A549 (cell line): ENCODE measurements around the gene EDIL3. TPM values are rescaled to one million over a fixed set of nuclear protein-coding genes. Genes with fewer than 3 reads are reported as not detected.

ENCODE experiments used
- ATAC-seq, 2 experiments: fragments of 200-7000 bp in 1 of 2; fragments of >200 bp in 1 of 2; cut with Nextera tagmentation in 1 of 2; cut with Tn5 transposase in 1 of 2; 3 replicates each; pipeline versions ENCODE4 v1.8.0 to v1.9.1; 2018 to 2020; ENCODE audit warnings: mild to moderate bottlenecking in 1 of 2, moderate library complexity in 1 of 2
- CTCF ChIA-PET: fragments of 300-600 bp; sonication (Branson Sonifier 250); formaldehyde crosslinking; extraction: SDS; loops from one replicate; lab custom pipeline; 2021; ENCODE audit warnings: antibody characterized with exemption, inconsistent platforms; lab: Yijun Ruan, JAX
- POLR2A ChIA-PET: fragments of 350-600 bp; formaldehyde crosslinking; extraction: SDS; loops from one replicate; lab custom pipeline; 2021; ENCODE audit warnings: antibody characterized with exemption, inconsistent platforms; lab: Yijun Ruan, JAX
- DNase-seq, 2 experiments: peaks; one replicate each; pipeline versions ENCODE4 v3.0.0 to v3.0.0-alpha.2; 2011 to 2016; ENCODE audit warnings: low read depth in 1 of 2, low spot score in 1 of 2
- FAIRE-seq: peaks from 2 replicates; lab custom pipeline; 2011; peaks lifted over from hg19 to GRCh38; lab: Jason Lieb, UNC
- H3K27ac ChIP-seq, 2 experiments: fragments of >200 bp; sonication (Bioruptor Twin); formaldehyde crosslinking; 3 replicates each; pipeline ENCODE4 v1.5.1; 2016 to 2017
- H3K4me1 ChIP-seq: fragments of >200 bp; sonication (Bioruptor Twin); formaldehyde crosslinking; 3 replicates; pipeline ENCODE4 v1.6.1; 2016
- H3K4me2 ChIP-seq: fragments of >200 bp; sonication (Bioruptor Twin); formaldehyde crosslinking; 3 replicates; pipeline ENCODE4 v1.6.1; 2016
- H3K4me3 ChIP-seq: fragments of >200 bp; sonication (Bioruptor Twin); formaldehyde crosslinking; 3 replicates; pipeline ENCODE4 v1.5.1; 2016
- H3K9me3 ChIP-seq: fragments of >200 bp; sonication (Bioruptor Twin); formaldehyde crosslinking; 3 replicates; pipeline ENCODE4 v1.6.1; 2016
- CBX8 ChIP-seq: fragments of 200-600 bp; sonication (generic); IDR thresholded peaks from 2 replicates; pipeline ENCODE4 v1.6.1; 2016
- CEBPB ChIP-seq, 2 experiments: fragments of >200 bp in 1 of 2; sonication (Bioruptor Twin) in 1 of 2; formaldehyde crosslinking in 1 of 2; IDR thresholded peaks; 2 replicates each; pipeline ENCODE4 v1.6.1; 2012 to 2016
- CHD4 ChIP-seq: fragments of 200-600 bp; sonication (generic); IDR thresholded peaks from 2 replicates; pipeline ENCODE4 v1.6.1; 2016; ENCODE audit warnings: antibody characterized with exemption, mild to moderate bottlenecking, borderline replicate concordance
- ESRRA ChIP-seq: fragments of 150-350 bp; IDR thresholded peaks from 2 replicates; pipeline ENCODE4 v1.6.1; 2014; ENCODE audit warnings: mild to moderate bottlenecking, low read length, borderline replicate concordance
- FOXS1 ChIP-seq: fragments of 250-450 bp; sonication (Bioruptor Pico); IDR thresholded peaks from 2 replicates; pipeline ENCODE4 v1.5.0; 2020; ENCODE audit warnings: mild to moderate bottlenecking, moderate library complexity
- GATA3 ChIP-seq: IDR thresholded peaks from 2 replicates; pipeline ENCODE4 v1.6.1; 2012; ENCODE audit warnings: borderline replicate concordance
- HDAC2 ChIP-seq: fragments of 200-600 bp; sonication (generic); IDR thresholded peaks from 2 replicates; pipeline ENCODE4 v1.6.1; 2016
- HEYL ChIP-seq: fragments of 250-450 bp; sonication (Bioruptor Pico); IDR thresholded peaks from 2 replicates; pipeline ENCODE4 v1.8.0; 2021; ENCODE audit warnings: mild to moderate bottlenecking, moderate library complexity
- HOXB5 ChIP-seq: fragments of 250-450 bp; sonication (Bioruptor Pico); IDR thresholded peaks from 2 replicates; pipeline ENCODE4 v1.5.0; 2020; ENCODE audit warnings: mild to moderate bottlenecking, moderate library complexity
- KDM5A ChIP-seq: fragments of 200-600 bp; sonication (generic); IDR thresholded peaks from 2 replicates; pipeline ENCODE4 v1.6.1; 2016; ENCODE audit warnings: antibody characterized with exemption, mild to moderate bottlenecking
- NFE2L2 ChIP-seq: fragments of 150-350 bp; conservative IDR thresholded peaks from 2 replicates; pipeline ENCODE4 v1.6.1; 2014; ENCODE audit warnings: low read length
- NPAS2 ChIP-seq: fragments of 250-450 bp; sonication (Bioruptor Pico); IDR thresholded peaks from 2 replicates; pipeline ENCODE4 v1.8.0; 2022; ENCODE audit warnings: mild to moderate bottlenecking, moderate library complexity, borderline replicate concordance
- NR3C1 ChIP-seq: fragments of >200 bp; sonication (Bioruptor Twin); formaldehyde crosslinking; IDR thresholded peaks from 3 replicates; pipeline ENCODE4 v1.6.1; 2017
- RARB ChIP-seq: fragments of 250-450 bp; sonication (Bioruptor Pico); IDR thresholded peaks from 2 replicates; pipeline ENCODE4 v1.8.0; 2021; ENCODE audit warnings: mild to moderate bottlenecking, moderate library complexity
- RCOR1 ChIP-seq: fragments of 150-350 bp; IDR thresholded peaks from 2 replicates; pipeline ENCODE4 v1.6.1; 2014; ENCODE audit warnings: antibody characterized with exemption, low read length, low read depth
- RNF2 ChIP-seq: fragments of 200-600 bp; sonication (generic); IDR thresholded peaks from 2 replicates; pipeline ENCODE4 v1.6.1; 2016; ENCODE audit warnings: low read depth, mild to moderate bottlenecking, antibody characterized with exemption, moderate library complexity, borderline replicate concordance
- SMC3 ChIP-seq: fragments of >200 bp; sonication (Bioruptor Twin); formaldehyde crosslinking; IDR thresholded peaks from 3 replicates; pipeline ENCODE4 v1.6.1; 2018; ENCODE audit warnings: inconsistent platforms
- TP53 ChIP-seq: fragments of 250-450 bp; sonication (Bioruptor Pico); IDR thresholded peaks from 2 replicates; pipeline ENCODE4 v1.5.0; 2021; ENCODE audit warnings: mild to moderate bottlenecking, moderate library complexity
- ZSCAN20 ChIP-seq: fragments of 250-450 bp; sonication (Bioruptor Pico); IDR thresholded peaks from 2 replicates; pipeline ENCODE4 v1.8.0; 2022; ENCODE audit warnings: mild to moderate bottlenecking, moderate library complexity
- WGBS: methylation state at CpG from one replicate; pipeline ENCODE4 v1.1.6; 2017; ENCODE audit errors: missing lambda C conversion rate; 5-methylcytosine and 5-hydroxymethylcytosine counted together
- polyA plus RNA-seq, 4 experiments: library from polyadenylated mRNA; depleted of rRNA in 3 of 4; stranded (reverse); fragments of >200 nt; fragmentation: RNase III in 1 of 4; extraction: RNeasy Plus Mini Kit Qiagen cat#74134 plus additional on column Dnase treatment in 1 of 4; gene quantifications; 2 replicates in 3 of 4; 3 replicates in 1 of 4; pipeline ENCODE4 v1.2.3, GENCODE V29; 2011 to 2017
- TF ChIP-seq, protein P1 (sequence below): fragments of >200 bp; sonication (Bioruptor Twin); formaldehyde crosslinking; IDR thresholded peaks from 2 replicates; pipeline ENCODE4 v1.6.1; 2016
- TF ChIP-seq, protein P2 (sequence below): fragments of >200 bp; sonication (Bioruptor Twin); formaldehyde crosslinking; IDR thresholded peaks from 3 replicates; pipeline ENCODE4 v1.6.1; 2016
- TF ChIP-seq, protein P3 (sequence below): IDR thresholded peaks from 2 replicates; pipeline ENCODE4 v1.6.1; 2012
- TF ChIP-seq, protein P4 (sequence below): IDR thresholded peaks from 2 replicates; pipeline ENCODE4 v1.6.1; 2012
- TF ChIP-seq, protein P5 (sequence below): fragments of 250-450 bp; sonication (Bioruptor Pico); IDR thresholded peaks from 2 replicates; pipeline ENCODE4 v1.5.0; 2020; ENCODE audit warnings: low read depth, mild to moderate bottlenecking, moderate library complexity

EDIL3 gene
- polyA plus RNA-seq, 2 of the 4 experiments (the other 2 are of a cell fraction): 0.12 to 0.14 TPM

DNA sequence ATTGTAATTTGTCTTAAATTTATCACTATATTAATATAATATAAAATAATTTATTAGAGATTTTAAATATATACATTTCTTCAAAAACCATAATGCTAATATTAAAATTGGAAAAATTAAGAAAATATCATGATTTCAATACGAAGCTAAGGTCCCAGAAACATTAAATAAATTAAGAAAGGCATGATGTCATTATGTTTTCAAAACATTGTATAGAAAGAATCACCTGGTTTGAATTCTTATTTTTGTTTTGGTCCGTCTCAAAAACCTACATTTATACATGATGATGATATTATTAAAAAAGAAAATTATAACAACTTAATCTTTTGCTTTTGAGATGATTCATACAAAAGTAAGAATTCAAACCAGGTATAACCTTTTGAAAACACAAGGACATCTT is 8.2 kb upstream of the EDIL3 start:
- Histone ChIP-seq H3K4me1 (no peaks in the 10 kb centered on the region), H3K4me3 (no peak overlapping the region), H3K9me3 (no peaks in the 10 kb centered on the region)
- no peak for ATAC-seq
- 50% methylated on average over 2 of the region's 2 CpGs for WGBS
- TF ChIP-seq RCOR1 (no peak), CHD4 (no peak), ZSCAN20 (no peak), CEBPB (IDR thresholded peaks at IDR 0.05) (no peak), CBX8 (no peak), KDM5A (no peak), RARB (CRISPR knock-in tag) (no peak), HEYL (no peak)
- TF ChIP-seq, protein P1, sequence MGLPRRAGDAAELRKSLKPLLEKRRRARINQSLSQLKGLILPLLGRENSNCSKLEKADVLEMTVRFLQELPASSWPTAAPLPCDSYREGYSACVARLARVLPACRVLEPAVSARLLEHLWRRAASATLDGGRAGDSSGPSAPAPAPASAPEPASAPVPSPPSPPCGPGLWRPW: no peak
- TF ChIP-seq, all 56 proteins: peak for 0
- ChIA-PET CTCF (no interaction called here), POLR2A (no interaction called here)
- no peak for DNase-seq
- FAIRE-seq: no peak
- Histone ChIP-seq H3K27ac (no peak overlapping the region), H3K4me2 (no peak overlapping the region)

DNA sequence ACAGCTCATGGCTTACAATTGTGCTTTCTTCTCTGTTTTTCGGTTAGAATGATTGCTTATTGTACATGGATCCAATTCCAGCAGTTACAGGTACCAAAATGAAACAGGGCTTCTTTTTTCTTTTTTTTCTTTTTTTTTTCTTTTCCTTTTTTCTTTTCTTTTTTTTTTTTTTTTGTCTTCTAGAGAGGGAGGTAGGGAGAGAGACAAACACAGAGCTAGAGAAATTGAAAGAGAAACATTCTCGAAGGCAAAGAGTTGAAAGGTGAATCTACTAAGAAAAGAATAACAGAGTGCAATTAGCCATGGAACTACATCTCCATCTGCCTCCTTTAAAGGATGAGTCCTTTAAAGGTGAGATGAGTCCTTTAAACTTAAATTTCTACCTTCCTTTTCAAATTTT is 1.0 kb upstream of the EDIL3 start:
- H3K9me3 ChIP-seq: no peaks in the 10 kb centered on the region
- WGBS: 62% methylated on average over 2 of the region's 2 CpGs
- ATAC-seq: no peak
- H3K27ac ChIP-seq: no peak overlapping the region
- no peak for FAIRE-seq
- no peak for DNase-seq
- H3K4me1 ChIP-seq: peaks cover 14% of the 10 kb centered on the region; the same call in 2 of the 3 replicates
- H3K4me2 ChIP-seq: no peak overlapping the region
- H3K4me3 ChIP-seq: no peak overlapping the region
- POLR2A ChIA-PET: no interaction called here
- TF ChIP-seq SMC3 (no peak), GATA3 (no peak), HDAC2 (no peak), FOXS1 (CRISPR knock-in tag) (no peak), NR3C1 (no peak), HEYL (no peak), ESRRA (no peak), TP53 (CRISPR knock-in tag) (no peak), RNF2 (no peak), NPAS2 (no peak), NFE2L2 (no peak), CHD4 (no peak), HOXB5 (CRISPR knock-in tag) (no peak)
- TF ChIP-seq, protein P2, sequence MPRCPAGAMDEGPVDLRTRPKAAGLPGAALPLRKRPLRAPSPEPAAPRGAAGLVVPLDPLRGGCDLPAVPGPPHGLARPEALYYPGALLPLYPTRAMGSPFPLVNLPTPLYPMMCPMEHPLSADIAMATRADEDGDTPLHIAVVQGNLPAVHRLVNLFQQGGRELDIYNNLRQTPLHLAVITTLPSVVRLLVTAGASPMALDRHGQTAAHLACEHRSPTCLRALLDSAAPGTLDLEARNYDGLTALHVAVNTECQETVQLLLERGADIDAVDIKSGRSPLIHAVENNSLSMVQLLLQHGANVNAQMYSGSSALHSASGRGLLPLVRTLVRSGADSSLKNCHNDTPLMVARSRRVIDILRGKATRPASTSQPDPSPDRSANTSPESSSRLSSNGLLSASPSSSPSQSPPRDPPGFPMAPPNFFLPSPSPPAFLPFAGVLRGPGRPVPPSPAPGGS: no peak
- TF ChIP-seq, protein P3, sequence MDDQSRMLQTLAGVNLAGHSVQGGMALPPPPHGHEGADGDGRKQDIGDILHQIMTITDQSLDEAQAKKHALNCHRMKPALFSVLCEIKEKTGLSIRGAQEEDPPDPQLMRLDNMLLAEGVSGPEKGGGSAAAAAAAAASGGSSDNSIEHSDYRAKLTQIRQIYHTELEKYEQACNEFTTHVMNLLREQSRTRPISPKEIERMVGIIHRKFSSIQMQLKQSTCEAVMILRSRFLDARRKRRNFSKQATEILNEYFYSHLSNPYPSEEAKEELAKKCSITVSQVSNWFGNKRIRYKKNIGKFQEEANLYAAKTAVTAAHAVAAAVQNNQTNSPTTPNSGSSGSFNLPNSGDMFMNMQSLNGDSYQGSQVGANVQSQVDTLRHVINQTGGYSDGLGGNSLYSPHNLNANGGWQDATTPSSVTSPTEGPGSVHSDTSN: no peak
- TF ChIP-seq, protein P4, sequence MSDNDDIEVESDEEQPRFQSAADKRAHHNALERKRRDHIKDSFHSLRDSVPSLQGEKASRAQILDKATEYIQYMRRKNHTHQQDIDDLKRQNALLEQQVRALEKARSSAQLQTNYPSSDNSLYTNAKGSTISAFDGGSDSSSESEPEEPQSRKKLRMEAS: no peak
- TF ChIP-seq, protein P5, sequence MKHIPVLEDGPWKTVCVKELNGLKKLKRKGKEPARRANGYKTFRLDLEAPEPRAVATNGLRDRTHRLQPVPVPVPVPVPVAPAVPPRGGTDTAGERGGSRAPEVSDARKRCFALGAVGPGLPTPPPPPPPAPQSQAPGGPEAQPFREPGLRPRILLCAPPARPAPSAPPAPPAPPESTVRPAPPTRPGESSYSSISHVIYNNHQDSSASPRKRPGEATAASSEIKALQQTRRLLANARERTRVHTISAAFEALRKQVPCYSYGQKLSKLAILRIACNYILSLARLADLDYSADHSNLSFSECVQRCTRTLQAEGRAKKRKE (CRISPR knock-in tag): no peak
- CTCF ChIA-PET: no interaction called here
